Naive thymus-derived CD4-positive, alpha-beta T cell (primary cell): ENCODE data around the gene SS18. TPM values are rescaled to one million over a fixed set of nuclear protein-coding genes. Genes with fewer than 3 reads are reported as not detected.

Experiments used
- ATAC-seq: fragments of 150-1000 bp; cut with Tn5 transposase; 2 replicates; pipeline ENCODE4 v1.10.0; 2021; ENCODE audit warnings: mild to moderate bottlenecking, moderate library complexity
- CTCF ChIA-PET: fragments of 350-600 bp; sonication (Branson Sonifier 250); formaldehyde crosslinking; loops from one replicate; lab custom pipeline; 2021; ENCODE audit warnings: antibody characterized with exemption; lab: Charles Lee
- POLR2A ChIA-PET: fragments of 350-600 bp; sonication (Branson Sonifier 250); formaldehyde crosslinking; loops from one replicate; lab custom pipeline; 2021; ENCODE audit warnings: antibody characterized with exemption, inconsistent platforms; lab: Charles Lee
- DNase-seq, 9 donors: peaks; one replicate each; pipeline versions ENCODE4 v3.0.0 to v3.0.0-alpha.2; 2020 to 2022; ENCODE audit warnings: mixed read lengths in 1 of 9
- H3K27ac ChIP-seq: one replicate; pipeline ENCODE4 v1.7.0; 2013; ENCODE audit warnings: mild to moderate bottlenecking, low read depth, low read length, moderate library complexity
- H3K27me3 ChIP-seq, 2 donors: one replicate each; pipeline ENCODE4 v1.7.0; 2013; ENCODE audit warnings: low read length in 2 of 2, mild to moderate bottlenecking in 2 of 2, moderate library complexity in 2 of 2; ENCODE audit not compliant: control insufficient read depth in 2 of 2, insufficient read depth in 2 of 2
- H3K36me3 ChIP-seq, 3 experiments: 1 replicate in 2 of 3; 2 replicates in 1 of 3; pipeline ENCODE4 v1.7.0; 2013; ENCODE audit warnings: low read length in 3 of 3, mild to moderate bottlenecking in 3 of 3, moderate library complexity in 1 of 3; ENCODE audit not compliant: insufficient read depth in 3 of 3, control insufficient read depth in 2 of 3
- H3K4me1 ChIP-seq, 2 donors: one replicate each; pipeline ENCODE4 v1.7.0; 2013; ENCODE audit warnings: low read length in 2 of 2, mild to moderate bottlenecking in 2 of 2, moderate library complexity in 1 of 2; ENCODE audit not compliant: control insufficient read depth in 2 of 2, insufficient read depth in 2 of 2
- H3K4me3 ChIP-seq: 2 replicates; pipeline ENCODE4 v1.7.0; 2013; ENCODE audit warnings: mild to moderate bottlenecking, low read length
- H3K9me3 ChIP-seq, 3 experiments: 1 replicate in 2 of 3; 2 replicates in 1 of 3; pipeline ENCODE4 v1.7.0; 2013; ENCODE audit warnings: low read length in 3 of 3; ENCODE audit not compliant: control insufficient read depth in 2 of 3
- H3K27ac Mint-ChIP-seq, 9 donors: one replicate each; pipeline ENCODE4 v1.8.0; 2020 to 2022; ENCODE audit warnings: mixed read lengths in 9 of 9, mild to moderate bottlenecking in 8 of 9, moderate library complexity in 5 of 9, inconsistent platforms in 2 of 9
- H3K27me3 Mint-ChIP-seq, 5 donors: one replicate each; pipeline ENCODE4 v1.8.0; 2021 to 2022; ENCODE audit warnings: mixed read lengths in 5 of 5, mild to moderate bottlenecking in 1 of 5
- H3K36me3 Mint-ChIP-seq, 5 donors: one replicate each; pipeline ENCODE4 v1.8.0; 2020 to 2022; ENCODE audit warnings: mixed read lengths in 5 of 5, mild to moderate bottlenecking in 3 of 5, inconsistent platforms in 1 of 5
- H3K4me1 Mint-ChIP-seq, 7 donors: one replicate each; pipeline ENCODE4 v1.8.0; 2020 to 2022; ENCODE audit warnings: mixed read lengths in 7 of 7, mild to moderate bottlenecking in 3 of 7, inconsistent platforms in 1 of 7
- H3K4me3 Mint-ChIP-seq, 10 donors: one replicate each; pipeline ENCODE4 v1.8.0; 2020 to 2022; ENCODE audit warnings: mild to moderate bottlenecking in 10 of 10, mixed read lengths in 10 of 10, moderate library complexity in 6 of 10, inconsistent platforms in 2 of 10
- H3K9me3 Mint-ChIP-seq, 11 donors: one replicate each; pipeline ENCODE4 v1.8.0; 2020 to 2022; ENCODE audit warnings: mixed read lengths in 11 of 11, mild to moderate bottlenecking in 4 of 11, inconsistent platforms in 1 of 11, moderate library complexity in 1 of 11
- intact Hi-C, 2 donors: fragments of 100-400 bp; cut with micrococcal nuclease; formaldehyde crosslinking; loops; one replicate each; pipeline ENCODE4 v1.15.1; 2023
- polyA plus RNA-seq, 2 donors: library from polyadenylated mRNA; unstranded; fragments of 300-500 nt; fragmentation: Illumina TruSeq; gene quantifications; one replicate each; pipeline ENCODE4 v1.2.3, GENCODE V29; 2021
- total RNA-seq, 6 experiments: library from RNA in 5 of 6; stranded (reverse) in 5 of 6; gene quantifications; 1 replicate in 5 of 6; 2 replicates in 1 of 6; pipeline ENCODE4 v1.2.3 and lab custom pipeline; 2021 to 2026

SS18 gene
- total and polyA plus RNA-seq, 7 experiments from 2014 or later: 33.5 to 85.8 (median 53.6) TPM

GRCh38 chr18:26051843-26052242 is 38.6 kb downstream of the SS18 start:
- H3K4me1 ChIP-seq: no peaks in the 10 kb centered on the region
- ChIA-PET POLR2A (interaction anchor here (0.8 kb wide), 1 partner anchor 13 kb away, joined by 3 read pairs; no protein-coding TSS in a partner anchor), CTCF (no interaction called here)
- Mint-ChIP-seq H3K27me3 (no peaks in the 10 kb centered on the region), H3K27ac (no peak overlapping the region), H3K9me3 (no peaks in the 10 kb centered on the region), H3K4me3 (no peak overlapping the region), H3K36me3 (peaks cover 0 to 40% (median 16%) of the 10 kb centered on the region in 5 donors), H3K4me1 (peaks cover 0 to 19% (median 14%) of the 10 kb centered on the region in 7 donors)
- ATAC-seq: no peak
- peaks cover 0 to 27% (median 4%) of the 10 kb centered on the region in 3 experiments for H3K36me3 ChIP-seq
- no peak overlapping the region for H3K4me3 ChIP-seq
- no peaks in the 10 kb centered on the region for H3K9me3 ChIP-seq
- DNase-seq: no peak
- intact Hi-C loops: loop anchor here in 1 of 2 donors (5.0 kb wide), 1 partner anchor 35 kb away; no protein-coding TSS in a partner anchor
- H3K27me3 ChIP-seq: no peaks in the 10 kb centered on the region
- H3K27ac ChIP-seq: no peak overlapping the region

DNA sequence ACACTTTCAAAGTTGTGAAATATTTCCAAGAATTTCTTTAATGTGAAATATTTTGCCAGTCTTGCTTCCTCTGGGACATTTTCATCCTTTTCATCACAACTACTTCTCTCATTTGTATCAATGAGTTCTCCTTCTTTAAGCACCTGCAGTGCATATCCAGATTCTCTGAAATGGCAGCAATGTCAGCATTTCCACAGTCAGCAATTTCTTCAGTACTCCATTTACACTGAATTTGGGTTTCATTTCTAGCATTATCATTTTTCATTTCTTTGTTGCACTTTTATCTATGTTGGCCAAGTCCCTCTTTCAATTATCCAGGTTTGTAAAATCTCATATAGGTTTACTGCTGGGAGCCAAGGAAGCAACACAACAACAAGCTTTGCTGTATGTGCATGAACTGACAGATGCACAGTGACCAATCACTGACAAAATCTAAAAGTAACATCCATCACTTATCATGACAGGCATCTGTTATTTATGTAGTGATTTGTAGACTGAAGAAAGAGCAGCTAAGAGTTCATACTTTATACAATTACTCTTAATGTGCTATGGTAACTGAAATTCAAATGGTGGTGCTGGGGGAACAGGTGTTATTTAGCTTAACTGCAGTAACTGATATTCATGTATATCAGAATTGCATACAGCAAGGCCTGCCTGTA is 43.9 kb downstream of the SS18 start:
- no peak overlapping the region for H3K4me3 Mint-ChIP-seq
- ATAC-seq (no peak), DNase-seq (no peak)
- CTCF ChIA-PET: no interaction called here
- H3K4me1 ChIP-seq: no peaks in the 10 kb centered on the region
- H3K36me3 Mint-ChIP-seq: peaks cover 8 to 36% (median 23%) of the 10 kb centered on the region in 5 donors
- no peaks in the 10 kb centered on the region for H3K27me3 Mint-ChIP-seq
- H3K4me3 ChIP-seq: no peak overlapping the region
- H3K27ac Mint-ChIP-seq: no peak overlapping the region
- no peaks in the 10 kb centered on the region for H3K27me3 ChIP-seq
- no peaks in the 10 kb centered on the region for H3K9me3 Mint-ChIP-seq
- no peak overlapping the region for H3K27ac ChIP-seq
- H3K4me1 Mint-ChIP-seq: peaks cover 5 to 37% (median 28%) of the 10 kb centered on the region in 7 donors
- H3K36me3 ChIP-seq: peaks cover 0 to 10% (median 8%) of the 10 kb centered on the region in 3 experiments
- H3K9me3 ChIP-seq: no peaks in the 10 kb centered on the region
- intact Hi-C loops: no loop called here
- POLR2A ChIA-PET: interaction anchor here (0.6 to 0.7 kb wide), 2 partner anchors 9 to 168 kb away, joined by 4 read pairs; no protein-coding TSS in a partner anchor

GRCh38 chr18:26044807-26045206 is 45.6 kb downstream of the SS18 start:
- intact Hi-C loops: no loop called here
- H3K36me3 ChIP-seq: peaks cover 0 to 10% (median 5%) of the 10 kb centered on the region in 3 experiments

GRCh38 chr18:26040051-26040656 is 50.3 kb downstream of the SS18 start:
- POLR2A ChIA-PET: no interaction called here

More at GRCh38 chr18:26044807-26045206, 45.6 kb downstream of the SS18 start:
- Mint-ChIP-seq H3K9me3 (no peaks in the 10 kb centered on the region), H3K4me3 (no peak overlapping the region), H3K36me3 (peaks cover 8 to 42% (median 28%) of the 10 kb centered on the region in 5 donors), H3K4me1 (peaks cover 5 to 48% (median 35%) of the 10 kb centered on the region in 7 donors), H3K27me3 (no peaks in the 10 kb centered on the region), H3K27ac (peak overlapping the region in 1 of 9 donors; percentile 5)
- H3K9me3 ChIP-seq: no peaks in the 10 kb centered on the region
- no peaks in the 10 kb centered on the region for H3K27me3 ChIP-seq
- H3K4me1 ChIP-seq: no peaks in the 10 kb centered on the region
- DNase-seq: no peak
- H3K27ac ChIP-seq: no peak overlapping the region
- H3K4me3 ChIP-seq: no peak overlapping the region
- CTCF ChIA-PET: no interaction called here
- ATAC-seq: no peak
- POLR2A ChIA-PET: no interaction called here

GRCh38 chr18:26039203-26039602 is 51.2 kb downstream of the SS18 start:
- no peak for ATAC-seq
- Histone ChIP-seq H3K27ac (no peak overlapping the region), H3K9me3 (no peaks in the 10 kb centered on the region), H3K4me1 (no peaks in the 10 kb centered on the region), H3K4me3 (no peak overlapping the region), H3K36me3 (peaks cover 0 to 21% (median 17%) of the 10 kb centered on the region in 3 experiments), H3K27me3 (no peaks in the 10 kb centered on the region)
- peak overlapping the region in 1 of 9 donors; percentile 46 for H3K27ac Mint-ChIP-seq
- no peaks in the 10 kb centered on the region for H3K27me3 Mint-ChIP-seq
- H3K9me3 Mint-ChIP-seq: no peaks in the 10 kb centered on the region
- DNase-seq: no peak
- H3K4me3 Mint-ChIP-seq: peak overlapping the region in 1 of 10 donors; percentile 7
- H3K36me3 Mint-ChIP-seq: peaks cover 0 to 52% (median 32%) of the 10 kb centered on the region in 5 donors
- intact Hi-C loops: no loop called here
- peaks cover 5 to 35% (median 22%) of the 10 kb centered on the region in 7 donors for H3K4me1 Mint-ChIP-seq
- POLR2A ChIA-PET: no interaction called here
- CTCF ChIA-PET: no interaction called here

More at GRCh38 chr18:26040051-26040656, 50.3 kb downstream of the SS18 start:
- Histone ChIP-seq H3K9me3 (no peaks in the 10 kb centered on the region), H3K27ac (no peak overlapping the region), H3K4me1 (no peaks in the 10 kb centered on the region), H3K36me3 (peaks cover 5 to 17% (median 17%) of the 10 kb centered on the region in 3 experiments), H3K4me3 (no peak overlapping the region), H3K27me3 (no peaks in the 10 kb centered on the region)
- intact Hi-C loops: no loop called here
- DNase-seq (no peak), ATAC-seq (no peak)
- no peak overlapping the region for H3K4me3 Mint-ChIP-seq
- H3K36me3 Mint-ChIP-seq: peaks cover 0 to 48% (median 30%) of the 10 kb centered on the region in 5 donors
- H3K27ac Mint-ChIP-seq: peak overlapping the region in 8 of 9 donors; percentile 1 to 56 (median 27)
- H3K27me3 Mint-ChIP-seq: no peaks in the 10 kb centered on the region
- CTCF ChIA-PET: no interaction called here
- H3K9me3 Mint-ChIP-seq: no peaks in the 10 kb centered on the region
- peaks cover 5 to 40% (median 25%) of the 10 kb centered on the region in 7 donors for H3K4me1 Mint-ChIP-seq

DNA sequence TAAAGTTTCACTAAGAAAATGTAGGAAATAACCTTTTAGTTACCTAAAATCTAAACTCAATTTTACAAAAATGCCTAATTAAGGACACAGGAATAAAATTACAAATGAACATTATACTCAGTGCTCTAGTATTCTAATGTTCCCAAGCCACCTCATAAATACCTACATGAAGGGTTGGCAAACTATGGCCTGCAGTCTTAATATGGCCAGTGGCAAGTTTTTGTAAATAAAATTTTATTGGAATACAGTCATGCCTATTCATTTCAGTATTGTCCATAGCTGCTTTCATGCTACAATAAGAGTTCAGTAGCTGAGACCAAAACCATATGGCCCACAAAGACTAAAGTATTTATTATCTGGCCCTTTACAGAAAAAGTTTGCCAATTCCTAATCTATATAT is 53.8 kb downstream of the SS18 start:
- no peaks in the 10 kb centered on the region for H3K9me3 Mint-ChIP-seq
- no peak overlapping the region for H3K27ac Mint-ChIP-seq
- Histone ChIP-seq H3K4me3 (no peak overlapping the region), H3K4me1 (no peaks in the 10 kb centered on the region), H3K27me3 (no peaks in the 10 kb centered on the region), H3K9me3 (no peaks in the 10 kb centered on the region), H3K36me3 (peaks cover 5 to 29% (median 23%) of the 10 kb centered on the region in 3 experiments), H3K27ac (no peak overlapping the region)
- intact Hi-C loops: no loop called here
- H3K4me1 Mint-ChIP-seq: peaks cover 1 to 19% (median 13%) of the 10 kb centered on the region in 7 donors
- H3K36me3 Mint-ChIP-seq: peaks cover 7 to 65% (median 45%) of the 10 kb centered on the region in 5 donors
- CTCF ChIA-PET: no interaction called here
- DNase-seq (no peak), ATAC-seq (no peak)
- no peaks in the 10 kb centered on the region for H3K27me3 Mint-ChIP-seq
- POLR2A ChIA-PET: no interaction called here
- no peak overlapping the region for H3K4me3 Mint-ChIP-seq
